Vagina (tissue), 2 donors: Measurements from ENCODE around the gene VIP. TPM values are rescaled to one million over a fixed set of nuclear protein-coding genes. Genes with fewer than 3 reads are reported as not detected.

ENCODE experiments used
- DNase-seq, 2 donors: peaks; one replicate each; pipeline ENCODE4 v3.0.0-alpha.2; 2017; ENCODE audit errors: extremely low spot score in 2 of 2
- H3K27ac ChIP-seq: fragments of 200-600 bp; sonication (generic); one replicate; pipeline ENCODE4 v1.5.1; 2019
- H3K27me3 ChIP-seq: fragments of 200-600 bp; sonication (generic); one replicate; pipeline ENCODE4 v1.5.1; 2019
- H3K36me3 ChIP-seq, 2 donors: fragments of 200-600 bp; sonication (generic); one replicate each; pipeline ENCODE4 v1.5.1; 2017 to 2019
- H3K4me1 ChIP-seq: fragments of 200-600 bp; sonication (generic); one replicate; pipeline ENCODE4 v1.5.1; 2019
- H3K4me3 ChIP-seq, 2 donors: fragments of 200-600 bp; sonication (generic); 1 replicate in 1 of 2; 2 replicates in 1 of 2; pipeline ENCODE4 v1.5.1; 2016 to 2019
- H3K9me3 ChIP-seq: fragments of 200-600 bp; sonication (generic); one replicate; pipeline ENCODE4 v1.5.1; 2019
- CTCF ChIP-seq, 3 experiments: fragments of 450-650 bp in 2 of 3; fragments of 200-600 bp in 1 of 3; sonication (generic) in 1 of 3; IDR thresholded peaks; one replicate each; pipeline ENCODE4 v1.5.1; 2017 to 2019; ENCODE audit warnings: antibody characterized with exemption in 3 of 3, mild to moderate bottlenecking in 2 of 3, moderate library complexity in 2 of 3
- POLR2A ChIP-seq, 2 donors: fragments of 450-650 bp; IDR thresholded peaks; one replicate each; pipeline ENCODE4 v1.6.1; 2017; ENCODE audit warnings: antibody characterized with exemption in 2 of 2, mild to moderate bottlenecking in 2 of 2, moderate library complexity in 2 of 2
- POLR2AphosphoS5 ChIP-seq, 2 donors: sonication (generic); formaldehyde crosslinking; IDR thresholded peaks; one replicate each; pipeline ENCODE4 v1.9.0; 2017; ENCODE audit warnings: antibody characterized with exemption in 2 of 2, mild to moderate bottlenecking in 2 of 2, low read depth in 1 of 2; ENCODE audit not compliant: insufficient read depth in 1 of 2
- intact Hi-C: fragments of 100-400 bp; cut with DNase I; formaldehyde crosslinking; loops from one replicate; pipeline ENCODE4 v1.15.1; 2023
- total RNA-seq: library from RNA; depleted of rRNA; stranded (reverse); fragments of >200 nt; gene quantifications from one replicate; pipeline ENCODE4 v1.2.3, GENCODE V29; 2016

VIP gene
- total RNA-seq, 1 donor from 2014 or later: 68.0 TPM

- intact Hi-C loops: no loop called here
Observed at GRCh38 chr6:152794696-152795095, 44.1 kb downstream of the VIP start.

GRCh38 chr6:152804150-152804549, 53.6 kb downstream of the VIP start:
- TF ChIP-seq POLR2A (IDR thresholded peaks at IDR 0.05) (no peak), CTCF (IDR thresholded peaks at IDR 0.05) (no peak), POLR2AphosphoS5 (IDR thresholded peaks at IDR 0.05; ENCODE audit: insufficient read depth in 1 of 2, low read depth in 1 of 2) (no peak)
- Histone ChIP-seq H3K4me3 (no peak overlapping the region), H3K4me1 (no peaks in the 10 kb centered on the region), H3K9me3 (no peaks in the 10 kb centered on the region), H3K27ac (no peak overlapping the region), H3K36me3 (no peaks in the 10 kb centered on the region), H3K27me3 (no peaks in the 10 kb centered on the region)
- no peak for DNase-seq
- intact Hi-C loops: no loop called here

More at GRCh38 chr6:152794696-152795095, 44.1 kb downstream of the VIP start:
- H3K9me3 ChIP-seq: no peaks in the 10 kb centered on the region
- no peaks in the 10 kb centered on the region for H3K27me3 ChIP-seq
- H3K36me3 ChIP-seq: no peaks in the 10 kb centered on the region
- TF ChIP-seq CTCF (IDR thresholded peaks at IDR 0.05): no peak
- no peak for TF ChIP-seq POLR2A (IDR thresholded peaks at IDR 0.05)
- no peak for TF ChIP-seq POLR2AphosphoS5 (IDR thresholded peaks at IDR 0.05; ENCODE audit: insufficient read depth in 1 of 2, low read depth in 1 of 2)
- H3K4me1 ChIP-seq: no peaks in the 10 kb centered on the region
- no peak overlapping the region for H3K4me3 ChIP-seq
- H3K27ac ChIP-seq: no peak overlapping the region
- no peak for DNase-seq

Other genes with a start within 250 kb of the VIP start
- 81.5 TPM for gene SYNE1, start 113.4 kb upstream of the VIP start, total RNA-seq
- 8.3 TPM for gene MYCT1, start 52.9 kb upstream of the VIP start, total RNA-seq
- 4.2 TPM for gene FBXO5, start 232.2 kb downstream of the VIP start, total RNA-seq